HL-60 (cell line): ENCODE results near the gene GFI1B.
"Not testable (repeated sequence)": the region's sequence is repeated elsewhere in the genome, so short reads cannot be mapped to it uniquely, and the experiment has no call there.

Source experiments
- DNase-seq, 2 experiments: peaks; one replicate each; pipeline ENCODE4 v3.0.0-alpha.2; 2010 to 2020; ENCODE audit warnings: low read depth in 1 of 2, low spot score in 1 of 2
- H3K27ac ChIP-seq: fragments of 250-450 bp; sonication (Bioruptor Pico); replicated peaks from 2 replicates; pipeline ENCODE4 v1.5.1; 2020; ENCODE audit warnings: mild to moderate bottlenecking, moderate library complexity
- H3K27me3 ChIP-seq: fragments of 250-450 bp; sonication (Bioruptor Pico); 2 replicates; pipeline ENCODE4 v1.5.1; 2021; ENCODE audit warnings: mild to moderate bottlenecking, moderate library complexity; ENCODE audit not compliant: insufficient read depth, poor library complexity, severe bottlenecking
- H3K4me3 ChIP-seq: replicated peaks from 2 replicates; pipeline ENCODE4 v1.5.1; 2011; ENCODE audit warnings: mild to moderate bottlenecking, control low read depth, low read length; ENCODE audit not compliant: insufficient read depth
- GABPA ChIP-seq: IDR thresholded peaks from 2 replicates; pipeline ENCODE4 v1.6.1; 2012; ENCODE audit warnings: low read depth
- POLR2AphosphoS5 ChIP-seq: IDR thresholded peaks from 2 replicates; pipeline ENCODE4 v1.6.1; 2012; ENCODE audit warnings: low read depth
- REST ChIP-seq: IDR thresholded peaks from 2 replicates; pipeline ENCODE4 v1.6.1; 2012; ENCODE audit warnings: low read depth; ENCODE audit not compliant: insufficient replicate concordance
- SPI1 ChIP-seq: IDR thresholded peaks from 2 replicates; pipeline ENCODE4 v1.6.1; 2012; ENCODE audit warnings: low read depth, mild to moderate bottlenecking, borderline replicate concordance
- TF ChIP-seq, protein P1 (sequence below): IDR thresholded peaks from one replicate; pipeline ENCODE4 v1.5.1; 2011; ENCODE audit warnings: low read length, control low read depth, inconsistent platforms; ENCODE audit not compliant: insufficient read depth

GFI1B gene

GRCh38 chr9:132988244-132989013 is 9.9 kb downstream of the GFI1B start:
- DNase-seq: no peak
- no peak overlapping the region for H3K27ac ChIP-seq
- no peaks in the 10 kb centered on the region for H3K27me3 ChIP-seq

GRCh38 chr9:132989014-132989310 is 10.5 kb downstream of the GFI1B start:
- H3K27ac ChIP-seq: no peak overlapping the region

More at GRCh38 chr9:132988244-132989013, 9.9 kb downstream of the GFI1B start:
- no peak for TF ChIP-seq GABPA
- no peak for TF ChIP-seq SPI1
- TF ChIP-seq REST: no peak
- no peak for TF ChIP-seq POLR2AphosphoS5
- TF ChIP-seq, protein P1, sequence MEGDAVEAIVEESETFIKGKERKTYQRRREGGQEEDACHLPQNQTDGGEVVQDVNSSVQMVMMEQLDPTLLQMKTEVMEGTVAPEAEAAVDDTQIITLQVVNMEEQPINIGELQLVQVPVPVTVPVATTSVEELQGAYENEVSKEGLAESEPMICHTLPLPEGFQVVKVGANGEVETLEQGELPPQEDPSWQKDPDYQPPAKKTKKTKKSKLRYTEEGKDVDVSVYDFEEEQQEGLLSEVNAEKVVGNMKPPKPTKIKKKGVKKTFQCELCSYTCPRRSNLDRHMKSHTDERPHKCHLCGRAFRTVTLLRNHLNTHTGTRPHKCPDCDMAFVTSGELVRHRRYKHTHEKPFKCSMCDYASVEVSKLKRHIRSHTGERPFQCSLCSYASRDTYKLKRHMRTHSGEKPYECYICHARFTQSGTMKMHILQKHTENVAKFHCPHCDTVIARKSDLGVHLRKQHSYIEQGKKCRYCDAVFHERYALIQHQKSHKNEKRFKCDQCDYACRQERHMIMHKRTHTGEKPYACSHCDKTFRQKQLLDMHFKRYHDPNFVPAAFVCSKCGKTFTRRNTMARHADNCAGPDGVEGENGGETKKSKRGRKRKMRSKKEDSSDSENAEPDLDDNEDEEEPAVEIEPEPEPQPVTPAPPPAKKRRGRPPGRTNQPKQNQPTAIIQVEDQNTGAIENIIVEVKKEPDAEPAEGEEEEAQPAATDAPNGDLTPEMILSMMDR: no peak
- H3K4me3 ChIP-seq: no peak overlapping the region

GRCh38 chr9:132989414-132989996 is 11.0 kb downstream of the GFI1B start:
- no peak overlapping the region for H3K27ac ChIP-seq
- H3K27me3 ChIP-seq: no peaks in the 10 kb centered on the region
- TF ChIP-seq, protein P1: no peak
- TF ChIP-seq GABPA: no peak
- no peak for DNase-seq
- H3K4me3 ChIP-seq: no peak overlapping the region

More at GRCh38 chr9:132989014-132989310, 10.5 kb downstream of the GFI1B start:
- Histone ChIP-seq H3K4me3 (no peak overlapping the region), H3K27me3 (no peaks in the 10 kb centered on the region)
- TF ChIP-seq, protein P1: no peak
- TF ChIP-seq POLR2AphosphoS5: no peak
- TF ChIP-seq REST: no peak
- no peak for TF ChIP-seq SPI1
- TF ChIP-seq GABPA: no peak
- no peak for DNase-seq

DNA sequence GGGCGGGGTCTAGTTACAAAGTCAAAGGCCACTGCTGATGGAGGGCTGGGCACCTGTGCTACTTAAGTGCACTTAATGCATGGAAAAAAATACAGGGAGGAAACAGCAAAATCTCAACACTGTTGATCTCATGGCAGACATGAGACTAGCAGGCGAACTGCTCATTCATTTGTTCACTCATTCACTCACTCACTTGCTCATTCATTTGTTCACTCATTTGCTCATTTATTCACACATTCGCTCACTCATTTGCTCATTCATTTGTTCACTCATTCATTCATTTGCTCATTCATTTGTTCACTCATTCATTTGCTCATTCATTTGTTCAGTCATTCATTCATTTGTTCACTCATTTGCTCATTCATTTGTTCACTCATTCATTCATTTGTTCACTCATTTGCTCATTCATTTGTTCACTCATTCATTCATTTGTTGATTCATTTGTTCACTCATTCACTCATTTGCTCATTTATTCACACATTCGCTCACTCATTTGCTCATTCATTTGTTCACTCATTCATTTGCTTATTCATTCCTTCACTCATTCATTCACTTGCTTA is 11.6 kb downstream of the GFI1B start:
- not testable (repeated sequence) for DNase-seq, H3K4me3 ChIP-seq, H3K27ac ChIP-seq, H3K27me3 ChIP-seq
